ENCODE data around the gene ENPP4.

DNA sequence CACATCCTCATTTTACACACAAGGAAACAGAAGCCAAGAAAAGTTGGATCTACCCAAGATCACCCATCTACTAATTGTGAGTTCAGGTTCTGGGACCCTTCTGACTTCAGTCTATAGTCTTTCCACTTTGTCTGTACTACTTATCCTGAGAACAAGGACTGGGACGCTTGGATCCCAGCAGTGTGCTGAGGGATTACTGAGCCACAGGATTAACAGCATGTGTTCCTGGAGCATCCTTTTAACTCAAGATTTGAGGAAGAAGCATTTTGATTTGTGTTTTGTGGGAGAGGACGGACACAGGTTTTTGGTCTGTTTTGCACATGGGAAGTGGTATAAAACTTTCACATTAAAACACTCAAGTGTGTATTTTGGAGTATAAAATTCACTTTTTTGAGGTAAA, 4.4 kb downstream of the ENPP4 start:
- no peak for TF ChIP-seq POLR2A (IDR thresholded peaks at IDR 0.05)
- TF ChIP-seq, protein P1, sequence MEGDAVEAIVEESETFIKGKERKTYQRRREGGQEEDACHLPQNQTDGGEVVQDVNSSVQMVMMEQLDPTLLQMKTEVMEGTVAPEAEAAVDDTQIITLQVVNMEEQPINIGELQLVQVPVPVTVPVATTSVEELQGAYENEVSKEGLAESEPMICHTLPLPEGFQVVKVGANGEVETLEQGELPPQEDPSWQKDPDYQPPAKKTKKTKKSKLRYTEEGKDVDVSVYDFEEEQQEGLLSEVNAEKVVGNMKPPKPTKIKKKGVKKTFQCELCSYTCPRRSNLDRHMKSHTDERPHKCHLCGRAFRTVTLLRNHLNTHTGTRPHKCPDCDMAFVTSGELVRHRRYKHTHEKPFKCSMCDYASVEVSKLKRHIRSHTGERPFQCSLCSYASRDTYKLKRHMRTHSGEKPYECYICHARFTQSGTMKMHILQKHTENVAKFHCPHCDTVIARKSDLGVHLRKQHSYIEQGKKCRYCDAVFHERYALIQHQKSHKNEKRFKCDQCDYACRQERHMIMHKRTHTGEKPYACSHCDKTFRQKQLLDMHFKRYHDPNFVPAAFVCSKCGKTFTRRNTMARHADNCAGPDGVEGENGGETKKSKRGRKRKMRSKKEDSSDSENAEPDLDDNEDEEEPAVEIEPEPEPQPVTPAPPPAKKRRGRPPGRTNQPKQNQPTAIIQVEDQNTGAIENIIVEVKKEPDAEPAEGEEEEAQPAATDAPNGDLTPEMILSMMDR (IDR thresholded peaks at IDR 0.05): no peak
- no peak for TF ChIP-seq EP300 (IDR thresholded peaks at IDR 0.05)
- no peak for TF ChIP-seq POLR2AphosphoS5 (IDR thresholded peaks at IDR 0.05)

Data from sigmoid colon (tissue), 4 donors.